Measurements from ENCODE around the gene FTL. TPM values are rescaled to one million over a fixed set of nuclear protein-coding genes. Genes with fewer than 3 reads are reported as not detected.

Gene FTL
- total and polyA plus RNA-seq, 8 donors: 1,292 to 8,824 (median 3,975) TPM

GRCh38 chr19:48982280-48982679 lies 17.2 kb downstream of the FTL start:
- intact Hi-C loops (cut with DNase I; ENCODE audit: low total_unique reads): no loop called here
- Histone ChIP-seq H3K9me3 (no peaks in the 10 kb centered on the region), H3K4me3 (no peak overlapping the region), H3K4me1 (peaks cover 0 to 14% (median 6%) of the 10 kb centered on the region in 4 donors), H3K36me3 (peaks cover 44 to 83% (median 83%) of the 10 kb centered on the region in 4 donors), H3K27ac (no peak overlapping the region), H3K27me3 (no peaks in the 10 kb centered on the region)
- TF ChIP-seq EP300 (IDR thresholded peaks at IDR 0.05) (no peak), POLR2AphosphoS5 (IDR thresholded peaks at IDR 0.05) (no peak), POLR2A (IDR thresholded peaks at IDR 0.05) (no peak)
- TF ChIP-seq, protein P1, sequence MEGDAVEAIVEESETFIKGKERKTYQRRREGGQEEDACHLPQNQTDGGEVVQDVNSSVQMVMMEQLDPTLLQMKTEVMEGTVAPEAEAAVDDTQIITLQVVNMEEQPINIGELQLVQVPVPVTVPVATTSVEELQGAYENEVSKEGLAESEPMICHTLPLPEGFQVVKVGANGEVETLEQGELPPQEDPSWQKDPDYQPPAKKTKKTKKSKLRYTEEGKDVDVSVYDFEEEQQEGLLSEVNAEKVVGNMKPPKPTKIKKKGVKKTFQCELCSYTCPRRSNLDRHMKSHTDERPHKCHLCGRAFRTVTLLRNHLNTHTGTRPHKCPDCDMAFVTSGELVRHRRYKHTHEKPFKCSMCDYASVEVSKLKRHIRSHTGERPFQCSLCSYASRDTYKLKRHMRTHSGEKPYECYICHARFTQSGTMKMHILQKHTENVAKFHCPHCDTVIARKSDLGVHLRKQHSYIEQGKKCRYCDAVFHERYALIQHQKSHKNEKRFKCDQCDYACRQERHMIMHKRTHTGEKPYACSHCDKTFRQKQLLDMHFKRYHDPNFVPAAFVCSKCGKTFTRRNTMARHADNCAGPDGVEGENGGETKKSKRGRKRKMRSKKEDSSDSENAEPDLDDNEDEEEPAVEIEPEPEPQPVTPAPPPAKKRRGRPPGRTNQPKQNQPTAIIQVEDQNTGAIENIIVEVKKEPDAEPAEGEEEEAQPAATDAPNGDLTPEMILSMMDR (IDR thresholded peaks at IDR 0.05): no peak
- WGBS, 5 donors: 91 to 98% (median 98%) methylated on average over 9 of the region's 9 CpGs
- DNase-seq: no peak

- Histone ChIP-seq H3K4me1 (peaks cover 4 to 12% (median 8%) of the 10 kb centered on the region in 4 donors), H3K27me3 (no peaks in the 10 kb centered on the region), H3K9me3 (no peaks in the 10 kb centered on the region), H3K4me3 (no peak overlapping the region), H3K36me3 (peaks cover 57 to 100% (median 94%) of the 10 kb centered on the region in 4 donors), H3K27ac (no peak overlapping the region)
- no peak for DNase-seq
- intact Hi-C loops (cut with DNase I; ENCODE audit: low total_unique reads): no loop called here
- WGBS, 5 donors: 94 to 98% (median 97%) methylated on average over 10 to 13 of the region's 13 CpGs
- TF ChIP-seq EP300 (IDR thresholded peaks at IDR 0.05) (no peak), POLR2A (IDR thresholded peaks at IDR 0.05) (no peak), POLR2AphosphoS5 (IDR thresholded peaks at IDR 0.05) (no peak)
Observed at GRCh38 chr19:48985711-48986110, 20.6 kb downstream of the FTL start.

- no peak overlapping the region for H3K4me3 ChIP-seq
- WGBS, 5 donors: 91 to 100% (median 95%) methylated on average over 1 to 3 of the region's 3 CpGs
- intact Hi-C loops (cut with DNase I; ENCODE audit: low total_unique reads): no loop called here
- H3K36me3 ChIP-seq: peaks cover 55 to 96% (median 94%) of the 10 kb centered on the region in 4 donors
- no peak overlapping the region for H3K27ac ChIP-seq
- peaks cover 9 to 17% (median 13%) of the 10 kb centered on the region in 4 donors for H3K4me1 ChIP-seq
- H3K9me3 ChIP-seq: no peaks in the 10 kb centered on the region
- TF ChIP-seq, protein P1 (IDR thresholded peaks at IDR 0.05): no peak
- TF ChIP-seq POLR2AphosphoS5 (IDR thresholded peaks at IDR 0.05) (no peak), EP300 (IDR thresholded peaks at IDR 0.05) (no peak), POLR2A (IDR thresholded peaks at IDR 0.05) (no peak)
- DNase-seq: no peak
- H3K27me3 ChIP-seq: no peaks in the 10 kb centered on the region
Observed at GRCh38 chr19:48986211-48986610, 21.1 kb downstream of the FTL start.

GRCh38 chr19:48987323-48987722 lies 22.2 kb downstream of the FTL start:
- Histone ChIP-seq H3K4me3 (no peak overlapping the region), H3K9me3 (no peaks in the 10 kb centered on the region), H3K4me1 (peaks cover 20 to 28% (median 24%) of the 10 kb centered on the region in 4 donors), H3K27me3 (no peaks in the 10 kb centered on the region), H3K27ac (no peak overlapping the region), H3K36me3 (peaks cover 44 to 88% (median 83%) of the 10 kb centered on the region in 4 donors)
- intact Hi-C loops (cut with DNase I; ENCODE audit: low total_unique reads): no loop called here
- no peak for DNase-seq
- 76 to 87% (median 82%) methylated on average over 7 of the region's 7 CpGs for WGBS, 5 donors
- TF ChIP-seq, protein P1 (IDR thresholded peaks at IDR 0.05): no peak
- no peak for TF ChIP-seq POLR2A (IDR thresholded peaks at IDR 0.05)
- no peak for TF ChIP-seq EP300 (IDR thresholded peaks at IDR 0.05)
- no peak for TF ChIP-seq POLR2AphosphoS5 (IDR thresholded peaks at IDR 0.05)

GRCh38 chr19:48988286-48988685 lies 23.2 kb downstream of the FTL start:
- TF ChIP-seq POLR2AphosphoS5 (IDR thresholded peaks at IDR 0.05) (no peak), EP300 (IDR thresholded peaks at IDR 0.05) (no peak), POLR2A (IDR thresholded peaks at IDR 0.05) (no peak)
- TF ChIP-seq, protein P1 (IDR thresholded peaks at IDR 0.05): no peak
- H3K4me3 ChIP-seq: no peak overlapping the region
- 88 to 97% (median 95%) methylated on average over 7 of the region's 7 CpGs for WGBS, 5 donors
- no peaks in the 10 kb centered on the region for H3K27me3 ChIP-seq
- DNase-seq: no peak
- intact Hi-C loops (cut with DNase I; ENCODE audit: low total_unique reads): no loop called here
- H3K36me3 ChIP-seq: peaks cover 43 to 78% (median 73%) of the 10 kb centered on the region in 4 donors
- H3K27ac ChIP-seq: no peak overlapping the region
- no peaks in the 10 kb centered on the region for H3K9me3 ChIP-seq
- H3K4me1 ChIP-seq: peaks cover 20 to 30% (median 26%) of the 10 kb centered on the region in 4 donors
